ENCODE measurements around the gene RPS19. TPM values are rescaled to one million over a fixed set of nuclear protein-coding genes. Genes with fewer than 3 reads are reported as not detected.

Gene RPS19
- total RNA-seq, 4 donors from 2014 or later = 1,057 to 2,332 (median 1,706) TPM

GRCh38 chr19:41848666-41849065 is 11.4 kb upstream of the RPS19 start:
- WGBS = 89% methylated on average over 6 of the region's 6 CpGs
- Histone ChIP-seq H3K27ac (no peak overlapping the region), H3K4me1 (no peaks in the 10 kb centered on the region), H3K36me3 (no peaks in the 10 kb centered on the region), H3K27me3 (peaks cover 8% of the 10 kb centered on the region), H3K9me3 (no peaks in the 10 kb centered on the region), H3K4me3 (no peak overlapping the region)
- no peak for TF ChIP-seq POLR2AphosphoS5 (IDR thresholded peaks at IDR 0.05)
- no peak for TF ChIP-seq EP300 (IDR thresholded peaks at IDR 0.05)
- no peak for TF ChIP-seq CTCF (IDR thresholded peaks at IDR 0.05)
- TF ChIP-seq POLR2A (IDR thresholded peaks at IDR 0.05) = no peak
- DNase-seq (ENCODE audit: low spot score in 2 of 2) = no peak

GRCh38 chr19:41849067-41849466 is 11.0 kb upstream of the RPS19 start:
- H3K27me3 ChIP-seq = peaks cover 8% of the 10 kb centered on the region
- TF ChIP-seq CTCF (IDR thresholded peaks at IDR 0.05) = no peak
- TF ChIP-seq POLR2A (IDR thresholded peaks at IDR 0.05) = no peak
- no peak for TF ChIP-seq EP300 (IDR thresholded peaks at IDR 0.05)
- TF ChIP-seq POLR2AphosphoS5 (IDR thresholded peaks at IDR 0.05) = no peak
- H3K27ac ChIP-seq = no peak overlapping the region
- H3K36me3 ChIP-seq = no peaks in the 10 kb centered on the region
- DNase-seq (ENCODE audit: low spot score in 2 of 2) = no peak
- no peak overlapping the region for H3K4me3 ChIP-seq
- no peaks in the 10 kb centered on the region for H3K9me3 ChIP-seq
- 94% methylated on average over 2 of the region's 2 CpGs for WGBS
- H3K4me1 ChIP-seq = no peaks in the 10 kb centered on the region

GRCh38 chr19:41850381-41850780 is 9.7 kb upstream of the RPS19 start:
- H3K4me1 ChIP-seq = no peaks in the 10 kb centered on the region
- no peak overlapping the region for H3K27ac ChIP-seq
- DNase-seq (ENCODE audit: low spot score in 2 of 2) = no peak
- H3K9me3 ChIP-seq = no peaks in the 10 kb centered on the region
- peaks cover 4% of the 10 kb centered on the region for H3K27me3 ChIP-seq
- WGBS = 62% methylated on average over 5 of the region's 5 CpGs
- H3K36me3 ChIP-seq = no peaks in the 10 kb centered on the region
- no peak overlapping the region for H3K4me3 ChIP-seq
- no peak for TF ChIP-seq CTCF (IDR thresholded peaks at IDR 0.05)

GRCh38 chr19:41851456-41851855 is 8.6 kb upstream of the RPS19 start:
- 41% methylated on average over 4 of the region's 4 CpGs for WGBS
- H3K27me3 ChIP-seq = peaks cover 4% of the 10 kb centered on the region
- no peak overlapping the region for H3K27ac ChIP-seq
- DNase-seq (ENCODE audit: low spot score in 2 of 2) = no peak
- no peaks in the 10 kb centered on the region for H3K9me3 ChIP-seq
- no peaks in the 10 kb centered on the region for H3K36me3 ChIP-seq
- TF ChIP-seq POLR2A (IDR thresholded peaks at IDR 0.05) (no peak), EP300 (IDR thresholded peaks at IDR 0.05) (no peak), CTCF (IDR thresholded peaks at IDR 0.05) (no peak), POLR2AphosphoS5 (IDR thresholded peaks at IDR 0.05) (no peak)
- no peak overlapping the region for H3K4me3 ChIP-seq
- no peaks in the 10 kb centered on the region for H3K4me1 ChIP-seq

DNA sequence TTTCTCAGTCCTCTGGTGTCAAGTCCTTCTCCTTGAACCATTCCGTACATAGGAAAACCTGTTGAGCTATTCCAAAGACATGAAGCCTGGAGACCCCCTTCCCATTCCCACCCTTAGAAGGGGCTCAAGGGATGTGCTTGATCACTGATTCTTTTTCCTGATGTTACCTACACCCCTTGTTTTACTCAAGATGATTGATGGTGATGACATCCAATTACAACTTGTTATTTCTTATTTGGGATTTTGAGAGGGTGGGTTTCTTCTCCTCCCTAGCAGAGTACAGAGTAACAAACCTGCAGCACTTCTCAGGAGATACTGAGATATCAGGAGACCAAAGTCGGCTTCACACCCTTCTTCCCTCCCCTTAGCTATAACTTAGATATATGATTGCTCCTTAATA is 6.7 kb upstream of the RPS19 start:
- Histone ChIP-seq H3K4me3 (no peak overlapping the region), H3K27ac (no peak overlapping the region), H3K9me3 (no peaks in the 10 kb centered on the region), H3K4me1 (no peaks in the 10 kb centered on the region), H3K27me3 (peaks cover 4% of the 10 kb centered on the region), H3K36me3 (no peaks in the 10 kb centered on the region)
- no peak for DNase-seq (ENCODE audit: low spot score in 2 of 2)
- WGBS = 67% methylated on average over 2 of the region's 2 CpGs
- TF ChIP-seq POLR2AphosphoS5 (IDR thresholded peaks at IDR 0.05) (no peak), POLR2A (IDR thresholded peaks at IDR 0.05) (no peak), CTCF (IDR thresholded peaks at IDR 0.05) (no peak), EP300 (IDR thresholded peaks at IDR 0.05) (no peak)

Data from suprapubic skin (tissue), 4 donors.